ENCODE measurements around the gene RXFP2.

Gene RXFP2

DNA sequence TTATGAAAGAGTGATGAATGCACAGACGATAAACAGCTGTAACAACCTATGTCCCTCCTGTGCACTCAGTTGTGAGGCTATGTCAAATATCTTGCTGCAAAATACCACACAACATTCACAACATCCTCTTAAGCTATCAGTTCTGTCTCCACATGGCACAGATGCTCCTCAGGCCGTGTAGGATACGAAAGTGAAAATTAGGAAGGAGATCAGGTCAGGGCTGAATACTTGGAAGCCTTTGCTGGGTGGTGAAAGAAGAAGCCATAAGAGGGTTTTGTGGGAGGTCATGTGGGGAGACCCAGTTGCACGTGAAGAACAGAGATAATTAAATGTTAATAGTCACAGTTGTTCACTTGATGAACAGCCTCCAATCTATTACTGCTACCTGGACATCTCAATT, 58.9 kb downstream of the RXFP2 start:
- CTCF ChIA-PET: no interaction called here
- no peak for DNase-seq (ENCODE audit: extremely low spot score)
- no peak for TF ChIP-seq ZNF384 (IDR thresholded peaks at IDR 0.05)
- no peak for TF ChIP-seq FOXA1 (IDR thresholded peaks at IDR 0.05)
- TF ChIP-seq HDGF (IDR thresholded peaks at IDR 0.05; ENCODE audit: borderline replicate concordance): no peak
- no peak for TF ChIP-seq ARNT (IDR thresholded peaks at IDR 0.05)
- TF ChIP-seq LEF1 (IDR thresholded peaks at IDR 0.05; ENCODE audit: borderline replicate concordance): no peak
- TF ChIP-seq SP1 (IDR thresholded peaks at IDR 0.05): no peak
- TF ChIP-seq FOXK2 (IDR thresholded peaks at IDR 0.05): no peak
- TF ChIP-seq TARDBP (IDR thresholded peaks at IDR 0.05): no peak
- no peak for TF ChIP-seq NFRKB (IDR thresholded peaks at IDR 0.05)
- TF ChIP-seq CTBP1 (IDR thresholded peaks at IDR 0.05; ENCODE audit: borderline replicate concordance): no peak
- TF ChIP-seq FOXM1 (IDR thresholded peaks at IDR 0.05; ENCODE audit: borderline replicate concordance): no peak
- no peak for TF ChIP-seq L3MBTL2 (conservative IDR thresholded peaks at IDR 0.05)
- TF ChIP-seq SUZ12 (IDR thresholded peaks at IDR 0.05): no peak
- no peak for TF ChIP-seq BHLHE40 (IDR thresholded peaks at IDR 0.05; ENCODE audit: borderline replicate concordance)
- no peak for TF ChIP-seq ELF4 (IDR thresholded peaks at IDR 0.05)
- no peak for TF ChIP-seq PKNOX1 (IDR thresholded peaks at IDR 0.05)
- POLR2A ChIA-PET: no interaction called here

DNA sequence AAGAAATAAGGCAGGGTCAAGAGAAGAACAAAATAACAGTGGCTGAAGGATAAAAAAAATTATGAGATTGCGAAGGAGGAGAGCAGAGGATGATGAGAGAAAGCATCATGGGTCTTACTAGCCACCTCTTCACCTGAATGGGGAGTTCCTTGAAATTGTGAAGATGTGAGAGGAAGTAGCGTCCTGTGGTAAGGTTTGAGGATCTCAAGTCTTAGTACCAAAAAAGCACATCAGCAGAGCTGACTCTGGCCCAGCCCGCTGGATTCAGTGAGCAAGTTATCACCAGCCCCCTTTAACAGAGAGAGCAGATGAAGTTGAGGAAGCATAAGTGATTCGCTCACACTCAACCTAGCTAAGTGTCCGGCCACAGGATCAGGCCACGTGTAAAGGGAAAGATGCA, 61.8 kb downstream of the RXFP2 start:
- TF ChIP-seq CTBP1 (IDR thresholded peaks at IDR 0.05; ENCODE audit: borderline replicate concordance) (no peak), LEF1 (IDR thresholded peaks at IDR 0.05; ENCODE audit: borderline replicate concordance) (no peak), L3MBTL2 (conservative IDR thresholded peaks at IDR 0.05) (no peak), ARNT (IDR thresholded peaks at IDR 0.05) (no peak), TARDBP (IDR thresholded peaks at IDR 0.05) (no peak), HDGF (IDR thresholded peaks at IDR 0.05; ENCODE audit: borderline replicate concordance) (no peak), ZNF384 (IDR thresholded peaks at IDR 0.05) (no peak), SUZ12 (IDR thresholded peaks at IDR 0.05) (no peak), FOXK2 (IDR thresholded peaks at IDR 0.05) (no peak), PKNOX1 (IDR thresholded peaks at IDR 0.05) (no peak), FOXA1 (IDR thresholded peaks at IDR 0.05) (no peak), NFRKB (IDR thresholded peaks at IDR 0.05) (no peak), SP1 (IDR thresholded peaks at IDR 0.05) (no peak), FOXM1 (IDR thresholded peaks at IDR 0.05; ENCODE audit: borderline replicate concordance) (no peak), BHLHE40 (IDR thresholded peaks at IDR 0.05; ENCODE audit: borderline replicate concordance) (no peak), ELF4 (IDR thresholded peaks at IDR 0.05) (no peak)

DNA sequence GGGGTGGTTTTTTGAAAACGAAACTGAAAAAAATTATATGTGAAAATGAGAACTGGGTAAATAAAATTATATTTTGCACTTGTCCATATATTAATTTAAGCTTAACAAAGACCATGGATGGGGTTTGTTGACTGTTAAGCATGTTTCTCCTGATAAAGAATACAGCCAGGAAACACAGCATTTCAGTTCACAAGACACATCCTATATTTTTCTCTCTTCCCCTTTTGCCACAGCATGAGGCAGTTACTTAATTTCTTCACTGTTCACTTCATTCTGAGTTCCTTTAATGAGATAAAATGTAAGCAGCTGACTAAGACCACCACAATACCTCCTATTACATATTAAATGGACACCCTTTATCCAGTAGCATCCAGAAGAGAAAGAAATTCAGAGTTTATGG, 64.0 kb downstream of the RXFP2 start:
- POLR2A ChIA-PET: no interaction called here
- TF ChIP-seq FOXM1 (IDR thresholded peaks at IDR 0.05; ENCODE audit: borderline replicate concordance) (no peak), LEF1 (IDR thresholded peaks at IDR 0.05; ENCODE audit: borderline replicate concordance) (no peak), CTBP1 (IDR thresholded peaks at IDR 0.05; ENCODE audit: borderline replicate concordance) (no peak), TARDBP (IDR thresholded peaks at IDR 0.05) (no peak), NFRKB (IDR thresholded peaks at IDR 0.05) (no peak), FOXK2 (IDR thresholded peaks at IDR 0.05) (no peak), ARNT (IDR thresholded peaks at IDR 0.05) (no peak), ZNF384 (IDR thresholded peaks at IDR 0.05) (no peak), L3MBTL2 (conservative IDR thresholded peaks at IDR 0.05) (no peak), FOXA1 (IDR thresholded peaks at IDR 0.05) (no peak), BHLHE40 (IDR thresholded peaks at IDR 0.05; ENCODE audit: borderline replicate concordance) (no peak), SP1 (IDR thresholded peaks at IDR 0.05) (no peak), HDGF (IDR thresholded peaks at IDR 0.05; ENCODE audit: borderline replicate concordance) (no peak), SUZ12 (IDR thresholded peaks at IDR 0.05) (no peak), ELF4 (IDR thresholded peaks at IDR 0.05) (no peak), PKNOX1 (IDR thresholded peaks at IDR 0.05) (no peak)
- DNase-seq (ENCODE audit: extremely low spot score): no peak
- CTCF ChIA-PET: no interaction called here

More for the DNA sequence above, 61.8 kb downstream of the RXFP2 start:
- no peak for DNase-seq (ENCODE audit: extremely low spot score)
- ChIA-PET CTCF (no interaction called here), POLR2A (no interaction called here)

- CTCF ChIA-PET: no interaction called here
These were observed 66.5 kb downstream of the RXFP2 start for GRCh38 chr13:31805841-31806240.

More at GRCh38 chr13:31805841-31806240, 66.5 kb downstream of the RXFP2 start:
- DNase-seq (ENCODE audit: extremely low spot score): no peak
- TF ChIP-seq L3MBTL2 (conservative IDR thresholded peaks at IDR 0.05) (no peak), FOXM1 (IDR thresholded peaks at IDR 0.05; ENCODE audit: borderline replicate concordance) (no peak), PKNOX1 (IDR thresholded peaks at IDR 0.05) (no peak), CTBP1 (IDR thresholded peaks at IDR 0.05; ENCODE audit: borderline replicate concordance) (no peak), BHLHE40 (IDR thresholded peaks at IDR 0.05; ENCODE audit: borderline replicate concordance) (no peak), ZNF384 (IDR thresholded peaks at IDR 0.05) (no peak), HDGF (IDR thresholded peaks at IDR 0.05; ENCODE audit: borderline replicate concordance) (no peak), LEF1 (IDR thresholded peaks at IDR 0.05; ENCODE audit: borderline replicate concordance) (no peak), SP1 (IDR thresholded peaks at IDR 0.05) (no peak), ELF4 (IDR thresholded peaks at IDR 0.05) (no peak), NFRKB (IDR thresholded peaks at IDR 0.05) (no peak), ARNT (IDR thresholded peaks at IDR 0.05) (no peak), FOXK2 (IDR thresholded peaks at IDR 0.05) (no peak), SUZ12 (IDR thresholded peaks at IDR 0.05) (no peak)
- POLR2A ChIA-PET: no interaction called here

All from HEK293T (cell line).